HepG2 (cell line): ENCODE data around the gene POGK. TPM values are rescaled to one million over a fixed set of nuclear protein-coding genes. Genes with fewer than 3 reads are reported as not detected.

ENCODE experiments used
- ARID5B ChIP-seq: IDR thresholded peaks from 2 replicates; pipeline ENCODE4 v1.4.0; 2020; ENCODE audit warnings: mild to moderate bottlenecking, missing genetic modification reagents
- CENPBD1 ChIP-seq: sonication (generic); formaldehyde crosslinking; IDR thresholded peaks from 2 replicates; pipeline ENCODE4 v1.8.0; 2022; ENCODE audit warnings: missing genetic modification reagents, low read depth, mild to moderate bottlenecking, borderline replicate concordance
- KDM4B ChIP-seq: sonication (generic); formaldehyde crosslinking; IDR thresholded peaks from 2 replicates; pipeline ENCODE4 v1.4.0; 2020; ENCODE audit warnings: missing genetic modification reagents
- MIXL1 ChIP-seq: IDR thresholded peaks from 2 replicates; pipeline ENCODE4 v1.6.1; 2016
- NCOA1 ChIP-seq: sonication (generic); formaldehyde crosslinking; IDR thresholded peaks from 2 replicates; pipeline ENCODE4 v1.9.0; 2021; ENCODE audit warnings: missing genetic modification reagents
- NFRKB ChIP-seq: fragments of 450-650 bp; IDR thresholded peaks from 2 replicates; pipeline ENCODE4 v1.6.1; 2017
- NR2F6 ChIP-seq, 2 experiments: IDR thresholded peaks; 2 replicates each; pipeline ENCODE4 v1.6.1; 2016; ENCODE audit warnings: antibody characterized with exemption in 1 of 2, mild to moderate bottlenecking in 1 of 2
- TCF7L2 ChIP-seq: IDR thresholded peaks from 2 replicates; pipeline ENCODE4 v1.6.1; 2011; ENCODE audit warnings: mild to moderate bottlenecking, low read depth, low read length, moderate library complexity
- THYN1 ChIP-seq: sonication (generic); formaldehyde crosslinking; IDR thresholded peaks from 2 replicates; pipeline ENCODE4 v1.8.1; 2023; ENCODE audit warnings: low read depth, mild to moderate bottlenecking, moderate library complexity, missing genetic modification reagents, borderline replicate concordance
- UBTF ChIP-seq: sonication (generic); formaldehyde crosslinking; IDR thresholded peaks from 2 replicates; pipeline ENCODE4 v1.4.0; 2020; ENCODE audit warnings: mild to moderate bottlenecking, missing genetic modification reagents
- ZNF121 ChIP-seq: sonication (generic); formaldehyde crosslinking; IDR thresholded peaks from 2 replicates; pipeline ENCODE4 v1.5.0; 2020; ENCODE audit warnings: mild to moderate bottlenecking, missing genetic modification reagents
- ZNF318 ChIP-seq: sonication (generic); formaldehyde crosslinking; IDR thresholded peaks from 2 replicates; pipeline ENCODE4 v1.4.0; 2020; ENCODE audit warnings: mild to moderate bottlenecking, missing genetic modification reagents
- ZNF367 ChIP-seq: sonication (generic); formaldehyde crosslinking; IDR thresholded peaks from 2 replicates; pipeline ENCODE4 v1.4.0; 2020; ENCODE audit warnings: missing genetic modification reagents, borderline replicate concordance
- ZNF460 ChIP-seq: sonication (generic); formaldehyde crosslinking; IDR thresholded peaks from 2 replicates; pipeline ENCODE4 v1.5.1; 2020; ENCODE audit warnings: missing genetic modification reagents, mild to moderate bottlenecking, borderline replicate concordance
- polyA plus RNA-seq, 8 experiments: library from polyadenylated mRNA; depleted of rRNA in 3 of 8; stranded (reverse) in 7 of 8; unstranded in 1 of 8; fragments of >200 nt; fragmentation: Illumina TruSeq in 4 of 8; extraction: Trizol in 4 of 8; gene quantifications; 2 replicates each; pipeline versions ENCODE4 v1.2.1 to v1.2.3, GENCODE V29; 2011 to 2016; ENCODE audit warnings: low read depth in 4 of 8, missing spikeins in 1 of 8, mixed read lengths in 1 of 8; ENCODE audit not compliant: insufficient read depth in 1 of 8
- total RNA-seq, 5 experiments: library from RNA; depleted of rRNA; stranded (reverse); fragments of >200 nt; fragmentation: Illumina TruSeq; extraction: Trizol; gene quantifications; 2 replicates each; pipeline ENCODE4 v1.2.3, GENCODE V29; 2016; ENCODE audit warnings: low read depth in 1 of 5

Gene POGK
- total and polyA plus RNA-seq, 2 of the 13 experiments (the other 11 are each of a cell fraction or from before 2014, with no cell fraction given) = 4.8 to 16.2 TPM

GRCh38 chr1:166875734-166876539 is 36.7 kb downstream of the POGK start, which contains the start of gene TADA1 (continued):
- TF ChIP-seq ARID5B (CRISPR knock-in tag) (no peak; the same call in 1 of the 2 replicates), KDM4B (CRISPR knock-in tag) (peak; percentile 64; the same call in 1 of the 2 replicates), UBTF (CRISPR knock-in tag) (peak; percentile 94), ZNF318 (CRISPR knock-in tag) (no peak), NR2F6 (IDR thresholded peaks at IDR 0.05) (no peak), NR2F6 (CRISPR knock-in tag; IDR thresholded peaks at IDR 0.05) (peak; percentile 54; the same call in 1 of the 2 replicates), CENPBD1 (CRISPR knock-in tag) (no peak), ZNF121 (CRISPR knock-in tag) (no peak; the same call in 1 of the 2 replicates), THYN1 (0 out of 2 replicates have a peak, but pooled peaks have one; percentile 43), ZNF367 (CRISPR knock-in tag) (no peak), MIXL1 (CRISPR knock-in tag) (peak; percentile 74), ZNF460 (no peak), NFRKB (no peak), NCOA1 (CRISPR knock-in tag) (no peak), TCF7L2 (no peak)
